Activated CD4-positive, alpha-beta T cell treated with anti-CD3 and anti-CD28 coated beads, Interleukin-2, amount 10 ng/mL, durations not matched to agents 7 days and 5 days (primary cell): Measurements from ENCODE around the gene IGSF3. TPM values are rescaled to one million over a fixed set of nuclear protein-coding genes. Genes with fewer than 3 reads are reported as not detected.
"Not testable (repeated sequence)": the region's sequence is repeated elsewhere in the genome, so short reads cannot be mapped to it uniquely, and the experiment has no call there.

Source experiments
- CTCF ChIA-PET: fragments of 350-600 bp; sonication (Branson Sonifier 250); formaldehyde crosslinking; loops from one replicate; lab custom pipeline; 2021; ENCODE audit warnings: antibody characterized with exemption; lab: Charles Lee
- POLR2A ChIA-PET: fragments of 350-600 bp; sonication (Branson Sonifier 250); formaldehyde crosslinking; loops from one replicate; lab custom pipeline; 2021; ENCODE audit warnings: antibody characterized with exemption; lab: Charles Lee
- DNase-seq: peaks from one replicate; pipeline ENCODE4 v3.0.0-alpha.2; 2020
- H3K27ac Mint-ChIP-seq: one replicate; pipeline ENCODE4 v1.8.0; 2021; ENCODE audit warnings: mild to moderate bottlenecking, moderate library complexity, mixed read lengths
- H3K27me3 Mint-ChIP-seq: one replicate; pipeline ENCODE4 v1.8.0; 2021; ENCODE audit warnings: mixed read lengths
- H3K36me3 Mint-ChIP-seq: one replicate; pipeline ENCODE4 v1.8.0; 2021; ENCODE audit warnings: low read depth, mixed read lengths
- H3K4me1 Mint-ChIP-seq: one replicate; pipeline ENCODE4 v1.8.0; 2021; ENCODE audit warnings: mixed read lengths
- H3K4me3 Mint-ChIP-seq: one replicate; pipeline ENCODE4 v1.8.0; 2021; ENCODE audit warnings: mild to moderate bottlenecking, moderate library complexity, mixed read lengths
- H3K9me3 Mint-ChIP-seq: one replicate; pipeline ENCODE4 v1.8.0; 2021; ENCODE audit warnings: mixed read lengths
- total RNA-seq, 2 experiments: library from RNA; stranded (reverse); gene quantifications; one replicate each; pipeline ENCODE4 v1.2.3, GENCODE V29; 2021

IGSF3 gene
- total RNA-seq, 2 experiments from 2014 or later, result 0.35 to 0.77 TPM

DNA sequence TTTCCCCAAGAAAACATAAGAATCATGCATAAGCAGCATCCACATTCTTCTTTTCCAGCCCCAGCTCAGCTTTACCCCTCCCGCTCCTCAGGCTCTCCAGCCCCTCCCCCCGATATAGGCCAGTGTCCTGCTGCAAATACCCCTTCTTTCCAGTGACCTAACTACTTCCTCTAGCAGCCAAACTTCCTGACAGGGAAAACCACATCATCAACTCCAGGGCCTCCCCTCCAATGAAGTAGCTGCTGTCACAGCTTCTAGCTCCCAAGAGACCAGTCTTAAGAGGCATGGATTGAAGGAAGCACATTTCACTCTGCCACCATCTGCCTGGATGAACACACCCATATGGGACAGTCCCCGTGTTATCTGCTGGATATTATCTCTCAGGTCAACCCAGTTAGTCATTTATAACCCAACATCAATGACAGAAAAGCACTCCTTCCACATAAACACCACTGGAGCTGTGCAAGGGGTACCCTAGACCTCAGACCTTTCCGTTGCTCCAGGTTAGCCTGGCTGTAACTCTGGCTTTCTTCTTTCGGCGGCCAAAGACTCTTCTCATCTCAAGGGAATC, 57.6 kb downstream of the IGSF3 start:
- H3K9me3 Mint-ChIP-seq, H3K4me3 Mint-ChIP-seq, POLR2A ChIA-PET, H3K27me3 Mint-ChIP-seq, CTCF ChIA-PET, DNase-seq, H3K27ac Mint-ChIP-seq, H3K36me3 Mint-ChIP-seq: not testable (repeated sequence)
- peaks cover 12% of the 10 kb centered on the region for H3K4me1 Mint-ChIP-seq

DNA sequence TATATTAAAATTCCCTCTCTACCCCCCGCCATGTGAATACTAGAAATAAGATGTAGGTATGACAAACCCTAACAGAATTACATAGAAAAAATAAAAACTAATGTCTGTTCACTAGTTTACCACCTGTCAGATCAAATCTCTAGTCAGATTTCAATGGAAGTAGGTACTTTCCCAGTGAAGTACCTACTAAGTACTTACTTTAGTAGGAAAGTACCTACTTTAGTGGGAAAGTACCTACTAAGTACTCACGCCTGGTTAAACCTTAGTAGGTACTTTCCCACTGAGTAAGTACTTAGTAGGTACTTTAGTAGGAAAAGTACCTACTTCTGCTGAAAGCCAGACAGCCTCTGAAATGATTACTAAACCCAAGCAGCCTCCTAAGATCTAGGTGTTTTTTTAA, 58.7 kb downstream of the IGSF3 start:
- DNase-seq, H3K27ac Mint-ChIP-seq: not testable (repeated sequence)

GRCh38 chr1:116608151-116608550, 59.4 kb downstream of the IGSF3 start:
- H3K4me3 Mint-ChIP-seq, H3K9me3 Mint-ChIP-seq, POLR2A ChIA-PET, H3K27me3 Mint-ChIP-seq, DNase-seq, H3K27ac Mint-ChIP-seq, H3K36me3 Mint-ChIP-seq, CTCF ChIA-PET: not testable (repeated sequence)
- peaks cover 12% of the 10 kb centered on the region for H3K4me1 Mint-ChIP-seq

More for the DNA sequence above, 58.7 kb downstream of the IGSF3 start:
- H3K27me3 Mint-ChIP-seq, POLR2A ChIA-PET, H3K36me3 Mint-ChIP-seq, H3K9me3 Mint-ChIP-seq, CTCF ChIA-PET, H3K4me3 Mint-ChIP-seq: not testable (repeated sequence)
- peaks cover 12% of the 10 kb centered on the region for H3K4me1 Mint-ChIP-seq

- CTCF ChIA-PET, H3K4me3 Mint-ChIP-seq, H3K9me3 Mint-ChIP-seq, POLR2A ChIA-PET, H3K27me3 Mint-ChIP-seq, H3K27ac Mint-ChIP-seq, DNase-seq, H3K36me3 Mint-ChIP-seq: not testable (repeated sequence)
- H3K4me1 Mint-ChIP-seq, result peaks cover 12% of the 10 kb centered on the region
Measured at GRCh38 chr1:116607463-116607862, 60.1 kb downstream of the IGSF3 start.

DNA sequence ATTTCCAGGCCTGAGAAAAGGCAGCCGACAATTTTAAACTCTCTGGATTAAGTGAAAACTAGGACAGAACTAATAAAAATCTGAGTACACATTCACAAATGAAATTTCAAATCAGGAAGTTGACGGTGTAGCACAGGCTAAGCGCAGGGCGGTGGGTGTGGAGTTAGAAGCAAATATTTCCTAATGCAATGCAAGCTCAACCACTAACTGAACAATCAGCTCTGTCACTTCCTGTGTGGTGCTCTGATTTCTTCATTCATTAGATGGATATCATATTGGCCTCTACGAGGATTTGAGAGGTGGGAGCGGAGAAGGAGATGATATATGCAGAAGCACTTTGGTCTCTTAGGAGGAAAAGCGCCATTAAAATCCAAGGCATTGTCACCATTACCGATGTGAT, 61.5 kb downstream of the IGSF3 start:
- DNase-seq, H3K27ac Mint-ChIP-seq, H3K36me3 Mint-ChIP-seq, CTCF ChIA-PET, H3K9me3 Mint-ChIP-seq, H3K4me3 Mint-ChIP-seq, H3K27me3 Mint-ChIP-seq, POLR2A ChIA-PET: not testable (repeated sequence)
- H3K4me1 Mint-ChIP-seq, result peaks cover 12% of the 10 kb centered on the region

DNA sequence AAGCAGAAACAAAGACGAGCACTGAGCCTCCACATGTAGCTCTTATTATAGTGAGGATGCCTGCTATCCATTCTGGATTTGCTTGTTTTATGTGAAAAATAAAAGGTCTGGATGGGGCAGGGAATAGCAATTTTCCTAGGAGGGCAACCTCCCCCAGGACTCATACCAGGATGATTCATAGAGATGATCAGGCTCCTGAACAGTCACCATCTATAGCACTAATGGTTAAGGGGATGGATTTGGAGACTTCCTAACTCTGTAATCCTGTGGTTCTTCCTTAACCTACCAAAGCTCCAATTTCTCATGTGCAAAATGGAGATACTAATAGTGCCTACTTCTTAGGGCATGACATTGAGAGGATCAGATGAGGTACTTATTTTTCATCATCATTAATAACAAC, 62.2 kb downstream of the IGSF3 start:
- H3K9me3 Mint-ChIP-seq, result no peaks in the 10 kb centered on the region
- ChIA-PET CTCF (no interaction called here), POLR2A (no interaction called here)
- DNase-seq, result no peak
- H3K36me3 Mint-ChIP-seq, result no peaks in the 10 kb centered on the region
- H3K27ac Mint-ChIP-seq, result no peak overlapping the region
- peaks cover 12% of the 10 kb centered on the region for H3K4me1 Mint-ChIP-seq
- H3K27me3 Mint-ChIP-seq, result no peaks in the 10 kb centered on the region
- no peak overlapping the region for H3K4me3 Mint-ChIP-seq

DNA sequence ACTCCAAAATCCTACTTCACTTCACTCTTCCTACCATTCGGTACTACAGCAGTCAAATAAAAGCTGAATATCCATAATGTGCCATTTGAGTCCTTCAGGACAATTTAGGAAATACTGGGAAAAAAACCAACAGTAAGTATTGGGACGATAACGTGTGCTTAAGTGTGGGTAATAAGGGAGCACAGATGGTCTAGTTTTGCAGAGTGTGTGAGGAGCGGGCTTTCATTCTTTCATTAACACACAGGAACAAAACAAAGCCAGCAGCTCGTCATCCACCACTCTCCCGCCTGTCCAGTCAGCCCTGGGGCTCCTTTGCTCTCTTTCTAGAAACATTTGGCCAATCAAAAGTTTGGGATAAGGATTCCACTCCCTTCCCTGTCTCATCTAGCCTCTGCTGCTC, 63.1 kb downstream of the IGSF3 start:
- H3K27ac Mint-ChIP-seq, H3K27me3 Mint-ChIP-seq, H3K36me3 Mint-ChIP-seq, H3K4me3 Mint-ChIP-seq, DNase-seq, H3K9me3 Mint-ChIP-seq, CTCF ChIA-PET, POLR2A ChIA-PET: not testable (repeated sequence)
- H3K4me1 Mint-ChIP-seq, result peaks cover 12% of the 10 kb centered on the region

DNA sequence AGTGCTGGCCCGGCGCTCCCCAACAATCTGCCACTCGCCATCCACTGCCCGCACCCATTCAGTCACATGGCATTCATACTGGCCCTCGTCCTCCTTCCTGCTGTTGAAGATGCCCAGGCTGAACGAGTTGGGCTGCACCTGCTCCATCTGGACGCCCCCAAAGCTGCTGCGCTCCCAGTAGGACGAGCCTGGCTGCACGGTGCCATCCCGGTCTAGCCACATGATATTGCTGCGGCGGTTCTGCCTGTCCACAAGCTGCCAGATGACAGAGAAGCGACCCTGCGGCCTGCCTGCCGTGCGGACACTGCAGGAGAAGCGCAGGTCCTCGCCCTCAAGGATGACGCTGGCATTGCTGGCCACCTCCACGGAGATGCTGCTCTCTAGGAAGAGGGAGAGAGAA, 63.9 kb downstream of the IGSF3 start:
- POLR2A ChIA-PET, DNase-seq, H3K9me3 Mint-ChIP-seq, H3K4me3 Mint-ChIP-seq, H3K27me3 Mint-ChIP-seq, CTCF ChIA-PET, H3K36me3 Mint-ChIP-seq, H3K27ac Mint-ChIP-seq: not testable (repeated sequence)
- H3K4me1 Mint-ChIP-seq, result peaks cover 12% of the 10 kb centered on the region

GRCh38 chr1:116599369-116599768, 68.2 kb downstream of the IGSF3 start:
- H3K27me3 Mint-ChIP-seq, H3K36me3 Mint-ChIP-seq, H3K9me3 Mint-ChIP-seq, POLR2A ChIA-PET, H3K4me3 Mint-ChIP-seq, DNase-seq, H3K4me1 Mint-ChIP-seq, H3K27ac Mint-ChIP-seq: not testable (repeated sequence)
- CTCF ChIA-PET, result interaction anchor here (1.2 kb wide), 1 partner anchor 25 kb away, joined by 4 read pairs; no protein-coding TSS in a partner anchor

GRCh38 chr1:116598420-116599036, 69.0 kb downstream of the IGSF3 start:
- H3K36me3 Mint-ChIP-seq, H3K4me3 Mint-ChIP-seq, H3K4me1 Mint-ChIP-seq, POLR2A ChIA-PET, H3K27ac Mint-ChIP-seq, H3K9me3 Mint-ChIP-seq, H3K27me3 Mint-ChIP-seq, DNase-seq: not testable (repeated sequence)
- CTCF ChIA-PET, result interaction anchor here (1.2 kb wide), 1 partner anchor 24 kb away, joined by 4 read pairs; no protein-coding TSS in a partner anchor

DNA sequence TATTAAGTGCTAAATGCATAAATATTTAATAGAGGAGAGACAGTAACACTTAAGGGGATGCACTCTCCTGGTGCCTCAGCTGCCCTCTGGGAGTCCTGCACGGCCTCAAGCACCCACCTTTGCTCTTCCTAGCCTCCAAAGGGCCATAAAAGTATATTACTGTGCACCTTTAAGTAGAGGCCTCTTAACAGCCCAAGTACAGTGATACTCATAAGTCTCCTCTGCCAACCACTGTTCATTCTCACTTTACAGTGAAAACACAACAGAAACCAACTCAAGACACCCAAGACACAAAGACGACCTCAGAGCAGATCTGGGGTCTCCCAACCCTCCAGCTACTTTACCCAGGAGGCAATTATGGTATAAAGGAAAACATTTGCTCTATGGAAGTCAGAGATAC, 70.1 kb downstream of the IGSF3 start:
- DNase-seq, H3K9me3 Mint-ChIP-seq, H3K4me3 Mint-ChIP-seq, H3K4me1 Mint-ChIP-seq, H3K27ac Mint-ChIP-seq, POLR2A ChIA-PET, H3K36me3 Mint-ChIP-seq, H3K27me3 Mint-ChIP-seq, CTCF ChIA-PET: not testable (repeated sequence)

- DNase-seq, H3K4me1 Mint-ChIP-seq, H3K27me3 Mint-ChIP-seq, H3K4me3 Mint-ChIP-seq, H3K36me3 Mint-ChIP-seq, H3K27ac Mint-ChIP-seq, H3K9me3 Mint-ChIP-seq, POLR2A ChIA-PET: not testable (repeated sequence)
- CTCF ChIA-PET, result interaction anchor here (1.2 to 1.7 kb wide), 2 partner anchors 22 to 27 kb away, joined by 3 to 8 read pairs; no protein-coding TSS in a partner anchor
Measured at GRCh38 chr1:116596742-116597307, 70.7 kb downstream of the IGSF3 start.

GRCh38 chr1:116595946-116596741, 71.4 kb downstream of the IGSF3 start:
- H3K36me3 Mint-ChIP-seq, H3K27me3 Mint-ChIP-seq, H3K27ac Mint-ChIP-seq, H3K9me3 Mint-ChIP-seq, H3K4me1 Mint-ChIP-seq, H3K4me3 Mint-ChIP-seq, POLR2A ChIA-PET: not testable (repeated sequence)
- DNase-seq, result peak; percentile 59
- CTCF ChIA-PET, result interaction anchor here (0.8 to 1.8 kb wide), 5 partner anchors 14 to 457 kb away, joined by 3 to 8 read pairs (median 3); no protein-coding TSS in a partner anchor
